ENCODE data around the gene SDF2L1. TPM values are rescaled to one million over a fixed set of nuclear protein-coding genes. Genes with fewer than 3 reads are reported as not detected.
"Not testable (repeated sequence)": the region's sequence is repeated elsewhere in the genome, so short reads cannot be mapped to it uniquely, and the experiment has no call there.

The SDF2L1 gene, protein sequence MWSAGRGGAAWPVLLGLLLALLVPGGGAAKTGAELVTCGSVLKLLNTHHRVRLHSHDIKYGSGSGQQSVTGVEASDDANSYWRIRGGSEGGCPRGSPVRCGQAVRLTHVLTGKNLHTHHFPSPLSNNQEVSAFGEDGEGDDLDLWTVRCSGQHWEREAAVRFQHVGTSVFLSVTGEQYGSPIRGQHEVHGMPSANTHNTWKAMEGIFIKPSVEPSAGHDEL
- total RNA-seq: 10 to 100 TPM; 21.7 to 22.3 TPM

DNA sequence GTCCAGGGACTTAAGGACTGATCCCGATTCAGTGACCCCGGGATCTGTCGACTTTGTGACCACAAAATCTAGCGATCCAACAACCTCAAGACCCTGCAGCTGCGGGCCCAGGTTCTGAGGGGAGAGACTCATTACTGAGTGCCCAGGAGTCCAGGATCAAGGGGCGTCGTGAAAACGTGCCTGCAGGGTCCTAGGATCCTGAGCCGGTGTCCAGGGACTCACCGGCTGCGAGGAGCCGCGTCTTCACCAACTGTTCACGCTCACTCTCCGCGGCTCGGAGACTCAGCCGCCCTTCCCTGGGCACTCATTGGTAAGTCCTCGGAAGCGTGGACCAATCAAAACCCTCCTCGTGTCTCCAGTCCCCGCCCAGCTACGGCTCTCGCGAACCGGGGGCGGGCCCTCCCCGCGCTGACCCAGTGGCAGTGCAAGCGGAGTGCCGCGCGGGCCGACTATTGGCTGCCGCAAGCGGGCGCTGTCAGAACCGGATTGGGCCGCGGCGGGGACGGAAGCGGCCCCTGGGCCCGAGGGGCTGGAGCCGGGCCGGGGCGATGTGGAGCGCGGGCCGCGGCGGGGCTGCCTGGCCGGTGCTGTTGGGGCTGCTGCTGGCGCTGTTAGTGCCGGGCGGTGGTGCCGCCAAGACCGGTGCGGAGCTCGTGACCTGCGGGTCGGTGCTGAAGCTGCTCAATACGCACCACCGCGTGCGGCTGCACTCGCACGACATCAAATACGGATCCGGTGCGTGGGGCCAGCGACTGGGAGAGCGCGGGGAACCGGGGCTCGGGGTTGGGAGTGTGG, at the start of gene SDF2L1:
Gene SDF2L1, plus strand, starts transcription at position 514 of the 795 bp plus-strand sequence. Its CDS starts 35 bp downstream, at position 549.
- Mint-ChIP-seq H3K27me3 (ENCODE audit: low read depth) (no peaks in the 10 kb centered on the region), H3K4me1 (ENCODE audit: low read depth) (peaks cover 30% of the 10 kb centered on the region), H3K27ac (peak within 1 kb of the TSS; percentile 73), H3K36me3 (ENCODE audit: low read depth) (peaks cover 23% of the 10 kb centered on the region), H3K9me3 (no peaks in the 10 kb centered on the region), H3K4me3 (peak within 1 kb of the TSS; percentile 90)
- DNase-seq: peak; percentile 99
- CTCF ChIA-PET: interaction anchor here (0.6 to 12.4 kb wide), 13 partner anchors 11 to 173 kb away, joined by 3 to 208 read pairs (median 4); partner anchors contain the start of genes CCDC116 and YDJC
- intact Hi-C loops (cut with micrococcal nuclease): loop anchor here (1.0 kb wide), 1 partner anchor 10 kb away; no protein-coding TSS in a partner anchor

DNA sequence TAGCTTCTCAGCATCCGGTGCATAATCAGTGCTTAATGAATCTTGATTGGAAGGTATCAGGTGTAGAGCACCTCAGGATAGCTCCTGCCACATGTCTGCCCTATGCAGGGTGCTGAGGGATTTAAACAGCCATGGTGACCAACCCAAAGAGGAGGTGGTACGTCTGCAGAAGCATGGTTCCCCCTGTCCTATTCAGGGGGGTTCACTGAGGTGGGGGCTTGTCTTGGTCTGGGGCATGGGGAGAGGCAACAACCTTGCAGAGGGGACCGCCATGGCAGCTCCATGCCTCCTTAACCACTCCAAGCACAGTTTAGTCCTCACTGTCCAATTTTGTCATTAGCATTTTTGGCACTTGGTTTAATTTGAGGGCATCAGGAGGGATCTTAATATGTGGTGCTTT, 49.7 kb upstream of the SDF2L1 start:
- Mint-ChIP-seq H3K27me3 (ENCODE audit: low read depth) (no peaks in the 10 kb centered on the region), H3K27ac (no peak overlapping the region), H3K4me3 (no peak overlapping the region), H3K9me3 (no peaks in the 10 kb centered on the region), H3K36me3 (ENCODE audit: low read depth) (peaks cover 37% of the 10 kb centered on the region), H3K4me1 (ENCODE audit: low read depth) (peaks cover 53% of the 10 kb centered on the region)
- DNase-seq: no peak
- CTCF ChIA-PET: interaction anchor here (0.6 to 1.5 kb wide), 4 partner anchors 24 to 50 kb away, joined by 3 to 5 read pairs (median 3); partner anchors contain the start of gene SDF2L1
- intact Hi-C loops (cut with micrococcal nuclease): loop anchor here (10.0 kb wide), 1 partner anchor 62 kb away; no protein-coding TSS in a partner anchor

DNA sequence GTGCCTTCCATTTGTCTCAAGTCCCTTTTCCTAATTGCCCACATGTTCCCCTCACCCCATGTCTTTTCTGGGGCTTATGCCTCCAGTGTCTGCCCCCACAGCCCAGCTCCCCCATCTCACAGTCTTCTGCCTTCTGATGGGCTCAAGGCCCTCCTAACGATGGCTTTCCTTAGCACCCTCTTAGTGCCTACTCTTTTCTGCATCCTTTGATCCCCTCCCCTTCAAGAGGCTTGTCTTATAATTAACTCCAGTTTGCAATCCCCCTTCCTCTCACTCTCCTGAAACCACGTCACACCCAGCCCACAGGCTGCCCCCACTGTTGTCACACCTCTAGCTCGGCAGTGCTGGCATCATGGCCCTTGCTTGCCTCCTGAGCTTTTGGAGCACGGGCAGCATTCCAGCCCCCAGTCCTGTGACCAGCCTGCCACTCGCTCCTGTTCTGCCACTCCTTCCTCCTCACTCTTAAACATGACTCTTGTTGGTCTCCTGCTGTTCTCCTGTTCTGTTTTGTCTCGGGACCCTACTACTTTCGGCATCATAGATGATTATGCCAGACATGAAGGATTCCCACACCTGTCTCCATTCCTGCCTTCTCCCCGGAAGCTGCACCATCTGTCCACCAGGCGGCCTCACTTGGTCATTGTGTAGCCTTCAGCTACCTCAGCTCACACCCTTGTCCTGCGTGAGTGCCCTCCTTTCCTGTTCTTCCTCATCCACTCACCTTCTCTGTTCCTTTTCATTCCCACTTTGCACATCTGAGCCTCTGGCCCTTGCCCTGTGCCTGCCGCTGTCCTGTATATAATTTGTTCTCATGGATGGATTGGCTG, 48.5 kb upstream of the SDF2L1 start:
- intact Hi-C loops (cut with micrococcal nuclease): loop anchor here (10.0 kb wide), 1 partner anchor 61 kb away; no protein-coding TSS in a partner anchor
- Mint-ChIP-seq H3K4me3 (no peak overlapping the region), H3K36me3 (ENCODE audit: low read depth) (peaks cover 37% of the 10 kb centered on the region), H3K4me1 (ENCODE audit: low read depth) (peaks cover 47% of the 10 kb centered on the region), H3K9me3 (no peaks in the 10 kb centered on the region), H3K27me3 (ENCODE audit: low read depth) (no peaks in the 10 kb centered on the region), H3K27ac (peak overlapping the region; percentile 15)
- CTCF ChIA-PET: interaction anchor here (0.9 to 1.5 kb wide), 2 partner anchors 36 to 49 kb away, joined by 3 to 5 read pairs; partner anchors contain the start of gene SDF2L1
- DNase-seq: no peak

DNA sequence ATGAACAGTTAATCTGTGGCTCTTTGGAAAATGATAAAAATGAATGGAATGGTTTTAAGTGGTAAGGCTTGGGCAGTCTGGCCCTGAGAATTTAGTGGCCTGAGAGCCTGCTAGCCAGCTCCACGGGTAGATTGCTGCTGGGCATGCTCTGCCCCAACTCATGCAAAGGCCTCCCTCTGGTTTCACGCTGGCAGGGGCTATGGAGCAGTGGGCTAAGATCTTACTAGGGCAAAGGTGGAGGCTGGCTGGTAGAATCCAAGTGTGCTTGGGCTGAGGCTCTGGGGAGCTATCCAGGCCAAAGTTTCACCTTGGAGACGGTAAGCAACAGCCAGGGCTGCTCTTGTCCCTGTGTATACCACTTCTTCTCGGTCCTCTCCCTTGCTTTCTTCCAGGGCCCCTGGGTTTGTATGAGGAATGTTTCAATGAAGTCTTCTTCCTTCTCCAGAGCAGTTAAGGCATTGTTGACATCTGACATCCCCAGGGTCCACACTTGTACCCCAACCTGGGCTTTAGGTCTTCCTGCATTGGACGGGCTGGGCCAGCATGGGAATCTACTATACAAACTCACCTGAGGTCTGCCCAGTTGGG, 47.1 kb upstream of the SDF2L1 start:
- Mint-ChIP-seq H3K27me3 (ENCODE audit: low read depth) (no peaks in the 10 kb centered on the region), H3K36me3 (ENCODE audit: low read depth) (peaks cover 37% of the 10 kb centered on the region), H3K27ac (no peak overlapping the region), H3K4me1 (ENCODE audit: low read depth) (peaks cover 43% of the 10 kb centered on the region), H3K9me3 (no peaks in the 10 kb centered on the region), H3K4me3 (no peak overlapping the region)
- no peak for DNase-seq
- CTCF ChIA-PET: no interaction called here
- intact Hi-C loops (cut with micrococcal nuclease): loop anchor here (10.0 kb wide), 1 partner anchor 60 kb away; no protein-coding TSS in a partner anchor

DNA sequence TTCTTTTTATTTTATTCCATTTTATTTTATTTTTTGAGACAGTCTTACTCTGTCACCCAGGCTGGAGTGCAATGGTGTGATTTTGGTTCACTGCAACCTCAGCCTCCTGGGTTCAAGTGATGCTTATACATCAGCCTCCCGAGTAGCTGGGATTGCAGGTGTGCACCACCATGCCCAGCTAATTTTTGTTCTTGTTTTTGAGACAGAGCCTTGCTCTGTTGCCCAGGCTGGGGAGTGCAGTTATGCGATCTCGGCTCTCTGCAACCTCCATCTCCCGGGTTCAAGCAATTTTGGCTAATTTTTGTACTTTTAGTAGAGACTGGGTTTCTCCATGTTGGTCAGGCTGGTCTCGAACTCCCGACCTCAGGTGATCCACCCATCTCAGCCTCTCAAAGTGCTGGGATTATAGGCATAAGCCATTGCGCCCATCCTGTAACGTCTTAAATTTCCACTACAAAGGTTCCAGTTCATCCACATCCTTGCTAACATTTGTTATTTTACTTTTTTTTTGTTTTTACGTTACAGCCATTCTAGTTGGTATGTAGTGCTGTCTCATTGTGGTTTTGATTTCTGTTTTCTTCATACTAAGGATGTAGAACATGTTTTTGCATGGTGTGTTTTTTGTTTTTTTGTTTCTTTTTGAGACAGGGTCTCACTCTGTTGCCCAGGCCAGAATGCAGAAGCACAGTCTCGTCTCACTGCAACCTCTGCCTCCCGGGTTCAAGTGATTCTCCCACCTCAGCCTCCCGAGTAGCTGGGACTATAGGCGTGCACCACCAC, 45.6 kb upstream of the SDF2L1 start:
- peaks cover 37% of the 10 kb centered on the region for H3K4me1 Mint-ChIP-seq (ENCODE audit: low read depth)
- H3K4me3 Mint-ChIP-seq; H3K9me3 Mint-ChIP-seq; H3K27me3 Mint-ChIP-seq (ENCODE audit: low read depth); DNase-seq; H3K27ac Mint-ChIP-seq; CTCF ChIA-PET: not testable (repeated sequence)
- intact Hi-C loops (cut with micrococcal nuclease): loop anchor here (10.0 kb wide), 1 partner anchor 58 kb away; no protein-coding TSS in a partner anchor
- peaks cover 36% of the 10 kb centered on the region for H3K36me3 Mint-ChIP-seq (ENCODE audit: low read depth)

DNA sequence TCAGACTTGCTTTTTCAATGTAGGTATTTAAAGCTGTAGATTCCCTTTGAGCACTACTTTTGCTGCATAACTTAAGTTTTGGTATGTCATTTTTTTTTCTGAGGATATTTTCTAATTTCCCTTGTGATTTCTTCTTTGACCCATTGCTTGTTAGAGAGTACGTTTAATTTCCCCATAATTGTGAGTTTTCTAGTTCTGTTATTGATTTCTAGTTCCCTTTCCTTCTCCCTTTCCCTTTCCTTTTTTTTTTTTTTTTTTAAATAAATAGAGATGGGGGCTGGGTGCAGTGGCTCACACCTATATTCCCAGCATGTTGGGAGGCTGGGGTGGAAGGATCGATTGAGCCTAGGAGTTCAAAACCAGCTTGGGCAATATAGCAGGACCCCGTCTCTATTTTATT, 43.8 kb upstream of the SDF2L1 start:
- H3K36me3 Mint-ChIP-seq (ENCODE audit: low read depth): peaks cover 30% of the 10 kb centered on the region
- H3K4me1 Mint-ChIP-seq (ENCODE audit: low read depth): peaks cover 36% of the 10 kb centered on the region
- no peaks in the 10 kb centered on the region for H3K9me3 Mint-ChIP-seq
- no peak for DNase-seq
- H3K27ac Mint-ChIP-seq: peak overlapping the region; percentile 17
- intact Hi-C loops (cut with micrococcal nuclease): loop anchor here (10.0 kb wide), 1 partner anchor 56 kb away; no protein-coding TSS in a partner anchor
- CTCF ChIA-PET: interaction anchor here (0.6 to 1.4 kb wide), 3 partner anchors 23 to 318 kb away, joined by 3 to 4 read pairs (median 3); no protein-coding TSS in a partner anchor
- no peak overlapping the region for H3K4me3 Mint-ChIP-seq
- H3K27me3 Mint-ChIP-seq (ENCODE audit: low read depth): no peaks in the 10 kb centered on the region

DNA sequence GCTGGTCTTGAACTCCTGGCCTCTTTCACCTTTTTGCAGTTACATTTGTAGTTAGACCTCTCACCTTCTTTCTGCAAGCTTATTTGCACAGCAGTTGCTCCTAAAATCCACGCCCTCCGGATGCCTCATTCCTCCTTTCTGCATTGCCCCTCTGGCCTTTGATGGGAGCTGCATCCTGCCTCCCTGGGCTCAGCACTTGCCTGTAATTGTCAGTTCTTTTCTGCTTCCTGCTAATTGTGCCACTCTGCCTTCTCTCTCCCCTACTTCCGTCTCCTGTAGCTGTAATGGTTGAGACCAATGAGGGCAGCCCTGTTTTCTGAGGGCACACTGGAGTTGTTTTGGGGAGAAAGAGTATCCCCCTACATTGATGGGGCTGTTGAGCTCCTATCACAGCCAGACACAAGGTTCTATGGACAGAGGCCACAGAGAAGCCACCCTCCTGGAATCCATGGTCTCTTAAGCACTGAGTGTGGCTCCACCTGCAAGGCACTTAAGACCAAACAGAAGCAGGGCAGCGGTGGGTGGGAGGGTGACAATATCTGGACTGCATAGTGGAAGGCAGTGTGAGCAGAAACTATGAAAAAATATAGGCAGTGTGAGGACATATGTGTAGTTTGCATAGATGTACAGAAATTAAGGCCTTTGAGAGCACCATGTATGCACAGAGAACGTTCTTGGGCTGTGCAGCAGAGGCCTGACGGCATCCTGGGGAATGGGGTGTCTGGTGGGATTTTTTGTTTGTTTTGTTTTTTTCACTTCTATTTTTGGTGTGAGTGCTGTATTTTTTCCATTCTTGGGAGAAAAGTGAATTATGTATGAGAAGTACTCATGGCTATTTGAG, 42.8 kb upstream of the SDF2L1 start:
- Mint-ChIP-seq H3K9me3 (no peaks in the 10 kb centered on the region), H3K4me3 (no peak overlapping the region), H3K27ac (no peak overlapping the region), H3K4me1 (ENCODE audit: low read depth) (peaks cover 31% of the 10 kb centered on the region), H3K27me3 (ENCODE audit: low read depth) (no peaks in the 10 kb centered on the region), H3K36me3 (ENCODE audit: low read depth) (peaks cover 21% of the 10 kb centered on the region)
- CTCF ChIA-PET: no interaction called here
- intact Hi-C loops (cut with micrococcal nuclease): loop anchor here (10.0 kb wide), 1 partner anchor 56 kb away; no protein-coding TSS in a partner anchor
- DNase-seq: no peak

DNA sequence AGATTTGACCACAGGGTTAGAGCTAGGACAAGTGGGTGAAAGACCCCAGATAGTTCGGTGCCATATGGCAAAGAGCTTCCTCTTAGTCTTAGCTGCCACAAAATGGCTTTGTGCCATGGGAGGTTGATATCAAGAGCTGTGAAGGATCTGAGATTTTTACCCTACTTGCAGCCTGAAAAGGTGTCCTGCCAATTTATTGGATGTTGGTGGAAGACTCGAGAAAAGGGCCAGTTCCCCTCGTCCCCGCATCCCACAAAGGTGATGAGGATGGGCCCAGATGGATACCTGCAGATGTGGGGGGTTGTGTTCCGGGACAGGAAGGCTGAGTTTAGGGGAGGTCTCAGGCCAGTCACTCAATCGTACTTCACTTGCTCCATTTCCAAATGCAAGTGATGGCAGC, 39.5 kb upstream of the SDF2L1 start:
- intact Hi-C loops (cut with micrococcal nuclease): no loop called here
- CTCF ChIA-PET: interaction anchor here (1.0 kb wide), 1 partner anchor 26 kb away, joined by 5 read pairs; the partner anchor contains the start of gene YDJC
- H3K27me3 Mint-ChIP-seq (ENCODE audit: low read depth): no peaks in the 10 kb centered on the region

DNA sequence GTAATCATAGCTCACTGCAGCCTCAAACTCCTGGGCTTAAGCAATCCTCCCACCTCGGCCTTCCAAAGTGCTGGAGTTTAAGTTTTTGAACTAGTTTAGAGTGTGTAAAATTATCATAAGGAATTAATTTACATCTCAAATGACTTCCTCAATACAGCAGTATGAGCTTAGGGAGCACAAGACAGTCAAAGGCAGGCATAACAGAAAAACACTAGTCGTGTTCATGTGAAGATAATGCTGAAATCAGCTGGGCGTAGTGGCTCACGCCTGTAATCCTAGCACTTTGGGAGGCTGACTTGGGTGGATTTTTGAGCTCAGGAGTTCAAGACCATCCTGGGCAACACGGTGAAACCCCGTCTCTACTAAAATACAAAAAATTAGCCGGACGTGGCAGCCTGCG, 38.1 kb upstream of the SDF2L1 start:
- no peak for DNase-seq
- no peaks in the 10 kb centered on the region for H3K27me3 Mint-ChIP-seq (ENCODE audit: low read depth)
- peaks cover 37% of the 10 kb centered on the region for H3K4me1 Mint-ChIP-seq (ENCODE audit: low read depth)
- peaks cover 3% of the 10 kb centered on the region for H3K36me3 Mint-ChIP-seq (ENCODE audit: low read depth)
- H3K9me3 Mint-ChIP-seq: no peaks in the 10 kb centered on the region
- H3K27ac Mint-ChIP-seq: no peak overlapping the region
- no peak overlapping the region for H3K4me3 Mint-ChIP-seq
- CTCF ChIA-PET: interaction anchor here (0.8 to 1.1 kb wide), 2 partner anchors 24 to 38 kb away, joined by 3 read pairs; partner anchors contain the start of gene SDF2L1
- intact Hi-C loops (cut with micrococcal nuclease): no loop called here

More for the DNA sequence above, 39.5 kb upstream of the SDF2L1 start:
- DNase-seq: no peak
- peaks cover 2% of the 10 kb centered on the region for H3K36me3 Mint-ChIP-seq (ENCODE audit: low read depth)
- H3K4me1 Mint-ChIP-seq (ENCODE audit: low read depth): peaks cover 40% of the 10 kb centered on the region
- H3K9me3 Mint-ChIP-seq: no peaks in the 10 kb centered on the region
- no peak overlapping the region for H3K4me3 Mint-ChIP-seq
- H3K27ac Mint-ChIP-seq: no peak overlapping the region

DNA sequence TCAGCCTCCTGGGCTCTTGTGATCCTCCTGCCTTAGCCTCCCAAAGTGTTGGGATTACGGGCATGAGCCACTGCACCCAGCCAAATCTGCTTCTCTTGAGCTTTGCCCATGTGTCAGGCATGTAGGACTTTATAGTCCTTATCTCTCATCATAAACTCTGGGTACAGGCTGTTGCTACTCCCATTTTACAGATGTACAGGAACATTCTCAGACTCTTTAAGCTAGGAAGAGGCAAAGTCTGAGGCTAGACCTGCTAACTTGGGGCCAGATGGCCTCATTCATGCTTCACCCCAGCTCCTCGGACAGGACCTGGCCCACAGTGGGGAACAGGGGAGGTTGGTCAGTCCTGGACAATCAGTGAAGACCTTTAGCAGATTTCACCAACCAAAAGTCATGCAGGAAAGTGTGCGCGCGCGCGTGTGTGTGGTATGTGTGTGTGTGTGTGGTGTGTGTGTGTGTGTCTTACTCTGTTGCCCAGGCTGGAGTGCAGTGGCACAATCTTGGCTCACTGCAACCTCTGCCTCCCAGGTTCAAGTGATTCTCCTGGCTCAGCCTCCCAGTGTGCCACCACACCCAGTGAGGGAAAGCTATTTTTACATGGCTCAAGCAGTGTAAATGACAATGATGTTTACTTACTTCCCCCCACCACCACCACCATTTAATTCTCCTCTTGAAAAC, 36.1 kb upstream of the SDF2L1 start:
- no peak overlapping the region for H3K4me3 Mint-ChIP-seq
- no peaks in the 10 kb centered on the region for H3K9me3 Mint-ChIP-seq
- H3K36me3 Mint-ChIP-seq (ENCODE audit: low read depth): peaks cover 3% of the 10 kb centered on the region
- peaks cover 28% of the 10 kb centered on the region for H3K4me1 Mint-ChIP-seq (ENCODE audit: low read depth)
- CTCF ChIA-PET: interaction anchor here (0.6 kb wide), 1 partner anchor 43 kb away, joined by 5 read pairs; no protein-coding TSS in a partner anchor
- intact Hi-C loops (cut with micrococcal nuclease): no loop called here
- H3K27me3 Mint-ChIP-seq (ENCODE audit: low read depth): no peaks in the 10 kb centered on the region
- H3K27ac Mint-ChIP-seq: peak overlapping the region; percentile 15
- DNase-seq: no peak

All from activated naive CD4-positive, alpha-beta T cell treated with anti-CD3 and anti-CD28 coated beads for 36 hours (primary cell).